ENCODE measurements around the gene MEF2C.

Gene MEF2C

GRCh38 chr5:88707216-88707965, 175.6 kb downstream of the MEF2C start:
- no peaks in the 10 kb centered on the region for H3K4me1 ChIP-seq (ENCODE audit: control insufficient read depth, insufficient read depth, low read length)
- H3K27me3 ChIP-seq (ENCODE audit: control insufficient read depth, insufficient read depth, low read length), result no peaks in the 10 kb centered on the region
- H3K4me3 ChIP-seq (ENCODE audit: low read length), result no peak overlapping the region
- H3K9ac ChIP-seq (ENCODE audit: low read length), result no peak overlapping the region
- H3K27ac ChIP-seq (ENCODE audit: low read depth, low read length), result no peak overlapping the region
- H3K36me3 ChIP-seq (ENCODE audit: control insufficient read depth, insufficient read depth, low read length), result no peaks in the 10 kb centered on the region

GRCh38 chr5:88702332-88702731, 180.7 kb downstream of the MEF2C start:
- H3K36me3 ChIP-seq (ENCODE audit: control insufficient read depth, insufficient read depth, low read length), result no peaks in the 10 kb centered on the region
- H3K27ac ChIP-seq (ENCODE audit: low read depth, low read length), result no peak overlapping the region
- H3K4me3 ChIP-seq (ENCODE audit: low read length), result no peak overlapping the region
- H3K27me3 ChIP-seq (ENCODE audit: control insufficient read depth, insufficient read depth, low read length), result no peaks in the 10 kb centered on the region
- no peaks in the 10 kb centered on the region for H3K4me1 ChIP-seq (ENCODE audit: control insufficient read depth, insufficient read depth, low read length)
- H3K9ac ChIP-seq (ENCODE audit: low read length), result no peak overlapping the region

GRCh38 chr5:88700121-88700520, 182.9 kb downstream of the MEF2C start:
- no peaks in the 10 kb centered on the region for H3K4me1 ChIP-seq (ENCODE audit: control insufficient read depth, insufficient read depth, low read length)

GRCh38 chr5:88698290-88698689, 184.7 kb downstream of the MEF2C start:
- peaks cover 14% of the 10 kb centered on the region for H3K27me3 ChIP-seq (ENCODE audit: control insufficient read depth, insufficient read depth, low read length)
- no peak overlapping the region for H3K4me3 ChIP-seq (ENCODE audit: low read length)
- no peak overlapping the region for H3K27ac ChIP-seq (ENCODE audit: low read depth, low read length)
- no peaks in the 10 kb centered on the region for H3K4me1 ChIP-seq (ENCODE audit: control insufficient read depth, insufficient read depth, low read length)
- no peaks in the 10 kb centered on the region for H3K36me3 ChIP-seq (ENCODE audit: control insufficient read depth, insufficient read depth, low read length)
- no peak overlapping the region for H3K9ac ChIP-seq (ENCODE audit: low read length)

More at GRCh38 chr5:88700121-88700520, 182.9 kb downstream of the MEF2C start:
- H3K36me3 ChIP-seq (ENCODE audit: control insufficient read depth, insufficient read depth, low read length), result no peaks in the 10 kb centered on the region
- peaks cover 4% of the 10 kb centered on the region for H3K27me3 ChIP-seq (ENCODE audit: control insufficient read depth, insufficient read depth, low read length)
- no peak overlapping the region for H3K9ac ChIP-seq (ENCODE audit: low read length)
- H3K27ac ChIP-seq (ENCODE audit: low read depth, low read length), result no peak overlapping the region
- no peak overlapping the region for H3K4me3 ChIP-seq (ENCODE audit: low read length)

- Histone ChIP-seq H3K27ac (ENCODE audit: low read depth, low read length) (no peak overlapping the region), H3K9ac (ENCODE audit: low read length) (no peak overlapping the region), H3K4me1 (ENCODE audit: control insufficient read depth, insufficient read depth, low read length) (no peaks in the 10 kb centered on the region), H3K27me3 (ENCODE audit: control insufficient read depth, insufficient read depth, low read length) (peaks cover 24% of the 10 kb centered on the region), H3K36me3 (ENCODE audit: control insufficient read depth, insufficient read depth, low read length) (no peaks in the 10 kb centered on the region), H3K4me3 (ENCODE audit: low read length) (no peak overlapping the region)
Measured at GRCh38 chr5:88696466-88696865, 186.5 kb downstream of the MEF2C start.

- Histone ChIP-seq H3K36me3 (ENCODE audit: control insufficient read depth, insufficient read depth, low read length) (no peaks in the 10 kb centered on the region), H3K4me1 (ENCODE audit: control insufficient read depth, insufficient read depth, low read length) (peaks cover 3% of the 10 kb centered on the region), H3K27me3 (ENCODE audit: control insufficient read depth, insufficient read depth, low read length) (peaks cover 27% of the 10 kb centered on the region), H3K9ac (ENCODE audit: low read length) (no peak overlapping the region), H3K27ac (ENCODE audit: low read depth, low read length) (no peak overlapping the region), H3K4me3 (ENCODE audit: low read length) (no peak overlapping the region)
Measured at GRCh38 chr5:88695931-88696330, 187.1 kb downstream of the MEF2C start.

GRCh38 chr5:88695232-88695631, 187.8 kb downstream of the MEF2C start:
- H3K4me1 ChIP-seq (ENCODE audit: control insufficient read depth, insufficient read depth, low read length), result peaks cover 3% of the 10 kb centered on the region
- no peak overlapping the region for H3K9ac ChIP-seq (ENCODE audit: low read length)
- no peaks in the 10 kb centered on the region for H3K36me3 ChIP-seq (ENCODE audit: control insufficient read depth, insufficient read depth, low read length)
- no peak overlapping the region for H3K4me3 ChIP-seq (ENCODE audit: low read length)
- H3K27ac ChIP-seq (ENCODE audit: low read depth, low read length), result no peak overlapping the region
- H3K27me3 ChIP-seq (ENCODE audit: control insufficient read depth, insufficient read depth, low read length), result peaks cover 33% of the 10 kb centered on the region

- Histone ChIP-seq H3K27me3 (ENCODE audit: control insufficient read depth, insufficient read depth, low read length) (peaks cover 40% of the 10 kb centered on the region), H3K9ac (ENCODE audit: low read length) (no peak overlapping the region)
Measured at GRCh38 chr5:88694023-88694679, 188.8 kb downstream of the MEF2C start.

GRCh38 chr5:88693071-88693932, 189.7 kb downstream of the MEF2C start:
- H3K36me3 ChIP-seq (ENCODE audit: control insufficient read depth, insufficient read depth, low read length), result no peaks in the 10 kb centered on the region
- no peak overlapping the region for H3K27ac ChIP-seq (ENCODE audit: low read depth, low read length)
- H3K4me1 ChIP-seq (ENCODE audit: control insufficient read depth, insufficient read depth, low read length), result peaks cover 3% of the 10 kb centered on the region
- H3K27me3 ChIP-seq (ENCODE audit: control insufficient read depth, insufficient read depth, low read length), result peaks cover 47% of the 10 kb centered on the region
- H3K4me3 ChIP-seq (ENCODE audit: low read length), result no peak overlapping the region
- no peak overlapping the region for H3K9ac ChIP-seq (ENCODE audit: low read length)

More at GRCh38 chr5:88694023-88694679, 188.8 kb downstream of the MEF2C start:
- H3K4me3 ChIP-seq (ENCODE audit: low read length), result no peak overlapping the region
- no peak overlapping the region for H3K27ac ChIP-seq (ENCODE audit: low read depth, low read length)
- H3K36me3 ChIP-seq (ENCODE audit: control insufficient read depth, insufficient read depth, low read length), result no peaks in the 10 kb centered on the region
- H3K4me1 ChIP-seq (ENCODE audit: control insufficient read depth, insufficient read depth, low read length), result peaks cover 3% of the 10 kb centered on the region

- H3K27me3 ChIP-seq (ENCODE audit: control insufficient read depth, insufficient read depth, low read length), result peaks cover 54% of the 10 kb centered on the region
- no peak overlapping the region for H3K4me3 ChIP-seq (ENCODE audit: low read length)
- H3K9ac ChIP-seq (ENCODE audit: low read length), result no peak overlapping the region
Measured at GRCh38 chr5:88691945-88692868, 190.8 kb downstream of the MEF2C start.

GRCh38 chr5:88691230-88691582, 191.8 kb downstream of the MEF2C start:
- Histone ChIP-seq H3K27ac (ENCODE audit: low read depth, low read length) (no peak overlapping the region), H3K9ac (ENCODE audit: low read length) (no peak overlapping the region), H3K27me3 (ENCODE audit: control insufficient read depth, insufficient read depth, low read length) (peaks cover 54% of the 10 kb centered on the region), H3K4me1 (ENCODE audit: control insufficient read depth, insufficient read depth, low read length) (peaks cover 3% of the 10 kb centered on the region), H3K36me3 (ENCODE audit: control insufficient read depth, insufficient read depth, low read length) (no peaks in the 10 kb centered on the region), H3K4me3 (ENCODE audit: low read length) (peak overlapping the region; percentile 57)

More at GRCh38 chr5:88691945-88692868, 190.8 kb downstream of the MEF2C start:
- H3K36me3 ChIP-seq (ENCODE audit: control insufficient read depth, insufficient read depth, low read length), result no peaks in the 10 kb centered on the region
- no peak overlapping the region for H3K27ac ChIP-seq (ENCODE audit: low read depth, low read length)
- peaks cover 3% of the 10 kb centered on the region for H3K4me1 ChIP-seq (ENCODE audit: control insufficient read depth, insufficient read depth, low read length)

All from rectal smooth muscle tissue (tissue), 1 donor.